Stimulated activated CD8-positive, alpha-beta memory T cell treated with anti-CD3 and anti-CD28 coated beads, Interleukin-7, amount 100 ng/mL, for 48 hours (primary cell): Measurements from ENCODE around the gene STPG2.

Experiments
- DNase-seq, 2 donors: peaks; one replicate each; pipeline ENCODE4 v3.0.0-alpha.2; 2020; ENCODE audit warnings: low read depth in 1 of 2; ENCODE audit errors: extremely low read depth in 1 of 2

STPG2 gene

GRCh38 chr4:97836662-97837061, 306.6 kb downstream of the STPG2 start:
- no peak for DNase-seq

- DNase-seq, result no peak
These were observed 314.6 kb downstream of the STPG2 start for GRCh38 chr4:97828646-97829045.

- DNase-seq, result no peak
These were observed 324.0 kb downstream of the STPG2 start for GRCh38 chr4:97819294-97819693.

GRCh38 chr4:97812768-97813167, 330.5 kb downstream of the STPG2 start:
- no peak for DNase-seq

GRCh38 chr4:97786306-97786920, 356.9 kb downstream of the STPG2 start:
- DNase-seq, result no peak

GRCh38 chr4:97778174-97778573, 365.1 kb downstream of the STPG2 start:
- DNase-seq, result no peak

GRCh38 chr4:97774347-97774989, 368.8 kb downstream of the STPG2 start:
- DNase-seq, result no peak

- DNase-seq, result no peak
These were observed 373.1 kb downstream of the STPG2 start for GRCh38 chr4:97770222-97770621.

- no peak for DNase-seq
These were observed 381.2 kb downstream of the STPG2 start for GRCh38 chr4:97762115-97762512.

- DNase-seq, result no peak
These were observed 381.7 kb downstream of the STPG2 start for GRCh38 chr4:97761445-97762114.

GRCh38 chr4:97759785-97760184, 383.5 kb downstream of the STPG2 start:
- DNase-seq, result no peak

- DNase-seq, result no peak
These were observed 390.7 kb downstream of the STPG2 start for GRCh38 chr4:97752599-97752998.

- DNase-seq, result no peak
These were observed 395.3 kb downstream of the STPG2 start for GRCh38 chr4:97747945-97748344.

GRCh38 chr4:97720869-97721432, 422.3 kb downstream of the STPG2 start:
- no peak for DNase-seq

GRCh38 chr4:97691111-97691605, 452.1 kb downstream of the STPG2 start:
- no peak for DNase-seq

- DNase-seq, result no peak
These were observed 472.5 kb downstream of the STPG2 start for GRCh38 chr4:97670703-97671269.

GRCh38 chr4:97665553-97665952, 477.7 kb downstream of the STPG2 start:
- DNase-seq, result no peak

GRCh38 chr4:97664741-97665140, 478.5 kb downstream of the STPG2 start:
- no peak for DNase-seq

- no peak for DNase-seq
These were observed 481.1 kb downstream of the STPG2 start for GRCh38 chr4:97662133-97662532.

- no peak for DNase-seq
These were observed 487.1 kb downstream of the STPG2 start for GRCh38 chr4:97656044-97656720.

- DNase-seq, result no peak
These were observed 489.6 kb downstream of the STPG2 start for GRCh38 chr4:97653701-97654100.
